DND-41 (cell line): ENCODE data around the gene ZBTB34.

Experiments
- ATAC-seq: fragments of 200-7000 bp; cut with Tn5 transposase; 3 replicates; pipeline ENCODE4 v1.9.1; 2021; ENCODE audit warnings: low read depth; ENCODE audit not compliant: insufficient read depth
- DNase-seq: peaks from one replicate; pipeline ENCODE4 v3.0.0-alpha.2; 2020
- H2AFZ ChIP-seq: 2 replicates; pipeline ENCODE4 v1.6.0; 2012; ENCODE audit warnings: low read depth, low read length
- H3K27ac ChIP-seq: 2 replicates; pipeline ENCODE4 v1.5.1; 2012; ENCODE audit warnings: low read length, inconsistent platforms
- H3K27me3 ChIP-seq: fragments of 200-600 bp; sonication (generic); 2 replicates; pipeline ENCODE4 v1.6.0; 2012; ENCODE audit warnings: low read length, mild to moderate bottlenecking, inconsistent platforms; ENCODE audit not compliant: insufficient read depth, poor library complexity
- H3K36me3 ChIP-seq: 2 replicates; pipeline ENCODE4 v1.5.1; 2012; ENCODE audit warnings: low read length, inconsistent platforms; ENCODE audit not compliant: insufficient read depth
- H3K4me1 ChIP-seq: 2 replicates; pipeline ENCODE4 v1.5.1; 2012; ENCODE audit warnings: mild to moderate bottlenecking, low read length; ENCODE audit not compliant: insufficient read depth
- H3K4me2 ChIP-seq: 2 replicates; pipeline ENCODE4 v1.6.0; 2012; ENCODE audit warnings: mild to moderate bottlenecking, moderate library complexity, low read length, inconsistent platforms; ENCODE audit not compliant: insufficient read depth
- H3K4me3 ChIP-seq, 2 experiments: fragments of 200-600 bp in 1 of 2; shearing (Covaris generic) in 1 of 2; 2 replicates each; pipeline ENCODE4 v1.5.1; 2012 to 2016; ENCODE audit warnings: inconsistent platforms in 2 of 2, low read length in 2 of 2, mild to moderate bottlenecking in 2 of 2, low read depth in 1 of 2, moderate library complexity in 1 of 2
- H3K79me2 ChIP-seq: 2 replicates; pipeline ENCODE4 v1.6.0; 2012; ENCODE audit warnings: low read length, inconsistent platforms; ENCODE audit not compliant: insufficient read depth
- H3K9ac ChIP-seq: 2 replicates; pipeline ENCODE4 v1.6.0; 2012; ENCODE audit warnings: low read depth, mild to moderate bottlenecking, inconsistent platforms, low read length, moderate library complexity
- H3K9me3 ChIP-seq: 2 replicates; pipeline ENCODE4 v1.5.1; 2012; ENCODE audit warnings: low read length, moderate library complexity, mild to moderate bottlenecking, inconsistent platforms; ENCODE audit not compliant: insufficient read depth, severe bottlenecking
- H4K20me1 ChIP-seq: 2 replicates; pipeline ENCODE4 v1.6.0; 2012; ENCODE audit warnings: low read length; ENCODE audit not compliant: insufficient read depth
- EZH2 ChIP-seq: IDR thresholded peaks from 3 replicates; pipeline ENCODE4 v1.6.1; 2012; ENCODE audit warnings: borderline replicate concordance, low read depth, mild to moderate bottlenecking, moderate library complexity, low read length, inconsistent platforms; ENCODE audit not compliant: severe bottlenecking
- TF ChIP-seq, protein P1 (sequence below): IDR thresholded peaks from 2 replicates; pipeline ENCODE4 v1.5.1; 2012; ENCODE audit warnings: borderline replicate concordance, low read length, moderate library complexity, mild to moderate bottlenecking; ENCODE audit not compliant: poor library complexity, severe bottlenecking; ENCODE audit errors: extremely low read depth

Gene ZBTB34

GRCh38 chr9:126886034-126886822 lies 25.8 kb downstream of the ZBTB34 start:
- H4K20me1 ChIP-seq, result peaks cover 14% of the 10 kb centered on the region; the same call in 1 of the 2 replicates
- H3K79me2 ChIP-seq, result no peaks in the 10 kb centered on the region
- no peak for TF ChIP-seq EZH2
- TF ChIP-seq, protein P1, sequence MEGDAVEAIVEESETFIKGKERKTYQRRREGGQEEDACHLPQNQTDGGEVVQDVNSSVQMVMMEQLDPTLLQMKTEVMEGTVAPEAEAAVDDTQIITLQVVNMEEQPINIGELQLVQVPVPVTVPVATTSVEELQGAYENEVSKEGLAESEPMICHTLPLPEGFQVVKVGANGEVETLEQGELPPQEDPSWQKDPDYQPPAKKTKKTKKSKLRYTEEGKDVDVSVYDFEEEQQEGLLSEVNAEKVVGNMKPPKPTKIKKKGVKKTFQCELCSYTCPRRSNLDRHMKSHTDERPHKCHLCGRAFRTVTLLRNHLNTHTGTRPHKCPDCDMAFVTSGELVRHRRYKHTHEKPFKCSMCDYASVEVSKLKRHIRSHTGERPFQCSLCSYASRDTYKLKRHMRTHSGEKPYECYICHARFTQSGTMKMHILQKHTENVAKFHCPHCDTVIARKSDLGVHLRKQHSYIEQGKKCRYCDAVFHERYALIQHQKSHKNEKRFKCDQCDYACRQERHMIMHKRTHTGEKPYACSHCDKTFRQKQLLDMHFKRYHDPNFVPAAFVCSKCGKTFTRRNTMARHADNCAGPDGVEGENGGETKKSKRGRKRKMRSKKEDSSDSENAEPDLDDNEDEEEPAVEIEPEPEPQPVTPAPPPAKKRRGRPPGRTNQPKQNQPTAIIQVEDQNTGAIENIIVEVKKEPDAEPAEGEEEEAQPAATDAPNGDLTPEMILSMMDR, result no peak
- no peak for ATAC-seq
- no peak overlapping the region for H3K4me2 ChIP-seq
- peaks cover 9% of the 10 kb centered on the region; the same call in 1 of the 2 replicates for H3K36me3 ChIP-seq
- no peaks in the 10 kb centered on the region for H3K27me3 ChIP-seq
- no peak overlapping the region for H3K27ac ChIP-seq
- no peak overlapping the region for H3K4me3 ChIP-seq
- no peak for DNase-seq
- no peaks in the 10 kb centered on the region for H3K9me3 ChIP-seq
- no peaks in the 10 kb centered on the region for H3K4me1 ChIP-seq
- no peak overlapping the region for H2AFZ ChIP-seq
- H3K9ac ChIP-seq, result no peak overlapping the region

- Histone ChIP-seq H3K27ac (no peak overlapping the region), H3K4me1 (no peaks in the 10 kb centered on the region), H3K4me3 (no peak overlapping the region), H3K4me2 (no peak overlapping the region), H3K36me3 (peaks cover 9% of the 10 kb centered on the region; the same call in 1 of the 2 replicates), H3K9me3 (no peaks in the 10 kb centered on the region), H4K20me1 (peaks cover 14% of the 10 kb centered on the region; the same call in 1 of the 2 replicates), H3K9ac (no peak overlapping the region), H2AFZ (no peak overlapping the region), H3K27me3 (no peaks in the 10 kb centered on the region), H3K79me2 (no peaks in the 10 kb centered on the region)
- TF ChIP-seq, protein P1, result no peak
- no peak for TF ChIP-seq EZH2
- ATAC-seq, result no peak
- no peak for DNase-seq
Measured at GRCh38 chr9:126886897-126887296, 26.5 kb downstream of the ZBTB34 start.

DNA sequence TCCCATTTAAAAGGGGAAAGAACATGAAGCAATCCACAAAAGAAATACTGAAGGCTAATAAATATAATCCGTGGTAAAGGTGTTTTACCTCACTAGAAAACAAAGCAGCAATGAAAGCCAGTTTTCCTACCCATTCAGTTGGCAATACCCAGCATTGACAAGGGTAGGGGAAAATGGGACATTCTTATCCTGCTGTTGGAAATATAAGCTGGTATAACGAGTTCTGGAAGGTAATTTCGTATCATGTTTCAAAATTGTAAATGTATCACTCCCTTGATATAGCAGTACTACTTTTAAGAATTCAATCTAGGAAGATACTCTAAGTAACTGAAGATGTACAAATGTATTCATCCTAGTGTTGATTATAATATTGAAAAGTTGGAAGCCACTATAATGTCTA lies 31.2 kb downstream of the ZBTB34 start:
- no peak overlapping the region for H3K4me3 ChIP-seq
- no peak overlapping the region for H3K9ac ChIP-seq
- no peak overlapping the region for H2AFZ ChIP-seq
- H3K4me1 ChIP-seq, result no peaks in the 10 kb centered on the region
- H3K27me3 ChIP-seq, result no peaks in the 10 kb centered on the region
- no peak overlapping the region for H3K4me2 ChIP-seq
- TF ChIP-seq EZH2, result no peak
- TF ChIP-seq, protein P1, result no peak
- H3K27ac ChIP-seq, result no peak overlapping the region
- H4K20me1 ChIP-seq, result 0 out of 2 replicates have a peak, but pooled peaks cover under 1% of the 10 kb centered on the region
- ATAC-seq (no peak), DNase-seq (no peak)
- no peaks in the 10 kb centered on the region for H3K79me2 ChIP-seq
- H3K36me3 ChIP-seq, result no peaks in the 10 kb centered on the region
- no peaks in the 10 kb centered on the region for H3K9me3 ChIP-seq
